Activated naive CD8-positive, alpha-beta T cell treated with anti-CD3 and anti-CD28 coated beads, Interleukin-2, amount 10 ng/mL, durations not matched to agents 7 days and 5 days (primary cell): ENCODE results near the gene FAT2. TPM values are rescaled to one million over a fixed set of nuclear protein-coding genes. Genes with fewer than 3 reads are reported as not detected.

Experiments
- ATAC-seq: fragments of 150-1000 bp; cut with Tn5 transposase; one replicate; pipeline ENCODE4 v1.10.0; 2021; ENCODE audit warnings: low read depth, moderate library complexity
- POLR2A ChIA-PET: fragments of 350-600 bp; sonication (Branson Sonifier 250); formaldehyde crosslinking; loops from one replicate; lab custom pipeline; 2021; ENCODE audit warnings: antibody characterized with exemption; lab: Charles Lee
- DNase-seq: peaks from one replicate; pipeline ENCODE4 v3.0.0; 2021
- H3K27ac Mint-ChIP-seq: one replicate; pipeline ENCODE4 v1.8.0; 2022; ENCODE audit warnings: mild to moderate bottlenecking, mixed read lengths
- H3K27me3 Mint-ChIP-seq: one replicate; pipeline ENCODE4 v1.8.0; 2022; ENCODE audit warnings: mild to moderate bottlenecking, moderate library complexity, mixed read lengths
- H3K36me3 Mint-ChIP-seq: one replicate; pipeline ENCODE4 v1.8.0; 2021; ENCODE audit warnings: mild to moderate bottlenecking, mixed read lengths
- H3K4me1 Mint-ChIP-seq: one replicate; pipeline ENCODE4 v1.8.0; 2021; ENCODE audit warnings: mixed read lengths
- H3K4me3 Mint-ChIP-seq: one replicate; pipeline ENCODE4 v1.8.0; 2022; ENCODE audit warnings: mild to moderate bottlenecking, moderate library complexity, mixed read lengths
- H3K9me3 Mint-ChIP-seq: one replicate; pipeline ENCODE4 v1.8.0; 2021; ENCODE audit warnings: mixed read lengths
- total RNA-seq, 2 experiments: library from RNA; stranded (reverse); gene quantifications; one replicate each; pipeline ENCODE4 v1.2.3, GENCODE V29; 2021

Gene FAT2
- total RNA-seq, 2 experiments from 2014 or later = not detected

- ATAC-seq (no peak), DNase-seq (no peak)
- Mint-ChIP-seq H3K9me3 (no peaks in the 10 kb centered on the region), H3K4me1 (no peaks in the 10 kb centered on the region), H3K27me3 (peaks cover 2% of the 10 kb centered on the region), H3K4me3 (no peak overlapping the region), H3K27ac (no peak overlapping the region), H3K36me3 (no peaks in the 10 kb centered on the region)
- POLR2A ChIA-PET = no interaction called here
These were observed 39.1 kb downstream of the FAT2 start for GRCh38 chr5:151551985-151552384.

DNA sequence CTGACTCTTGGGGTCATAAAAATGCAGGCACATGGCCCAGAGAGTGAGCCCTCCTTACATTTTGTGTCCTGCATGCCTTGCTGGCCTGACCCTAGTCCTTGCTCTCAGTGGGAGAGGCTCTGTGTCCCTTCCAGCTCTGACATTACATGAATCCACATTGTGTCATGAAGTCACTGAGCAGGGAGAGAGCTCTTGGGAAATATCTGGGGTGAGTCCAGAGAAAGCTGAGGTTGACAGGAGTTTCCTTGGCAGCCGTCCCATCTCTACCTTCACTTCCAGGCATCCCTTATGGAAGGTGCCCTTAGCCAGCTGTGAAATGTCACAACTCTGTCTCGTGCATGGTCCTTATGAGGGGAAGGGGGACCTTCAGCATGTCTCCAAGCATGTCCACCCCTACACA lies 41.0 kb downstream of the FAT2 start:
- Mint-ChIP-seq H3K36me3 (no peaks in the 10 kb centered on the region), H3K27ac (no peak overlapping the region), H3K27me3 (peaks cover 2% of the 10 kb centered on the region), H3K9me3 (no peaks in the 10 kb centered on the region), H3K4me1 (no peaks in the 10 kb centered on the region), H3K4me3 (no peak overlapping the region)
- ATAC-seq (no peak), DNase-seq (no peak)
- POLR2A ChIA-PET = no interaction called here

DNA sequence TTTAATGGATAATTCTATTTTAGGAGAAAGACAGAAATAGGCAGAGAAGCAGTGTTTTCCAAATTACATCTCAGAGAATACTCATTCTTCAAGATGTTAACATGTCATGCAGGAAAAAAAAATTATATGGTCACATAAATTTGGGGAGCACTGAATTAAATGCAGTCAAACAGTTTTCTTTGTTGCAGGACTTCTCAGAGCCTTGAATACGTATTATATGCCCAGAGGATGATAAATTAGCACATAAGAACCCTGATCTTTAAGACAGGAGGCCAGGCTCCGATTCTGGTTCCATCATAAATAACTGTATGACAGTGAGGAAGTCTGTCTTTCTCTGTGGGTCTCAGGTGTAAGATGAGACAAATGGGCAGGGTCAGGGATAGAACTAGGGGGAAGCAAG lies 41.4 kb downstream of the FAT2 start:
- no peak overlapping the region for H3K27ac Mint-ChIP-seq
- peaks cover 2% of the 10 kb centered on the region for H3K27me3 Mint-ChIP-seq
- ATAC-seq (no peak), DNase-seq (no peak)
- H3K9me3 Mint-ChIP-seq = peaks cover 2% of the 10 kb centered on the region
- H3K4me1 Mint-ChIP-seq = no peaks in the 10 kb centered on the region
- H3K36me3 Mint-ChIP-seq = no peaks in the 10 kb centered on the region
- POLR2A ChIA-PET = no interaction called here
- no peak overlapping the region for H3K4me3 Mint-ChIP-seq

DNA sequence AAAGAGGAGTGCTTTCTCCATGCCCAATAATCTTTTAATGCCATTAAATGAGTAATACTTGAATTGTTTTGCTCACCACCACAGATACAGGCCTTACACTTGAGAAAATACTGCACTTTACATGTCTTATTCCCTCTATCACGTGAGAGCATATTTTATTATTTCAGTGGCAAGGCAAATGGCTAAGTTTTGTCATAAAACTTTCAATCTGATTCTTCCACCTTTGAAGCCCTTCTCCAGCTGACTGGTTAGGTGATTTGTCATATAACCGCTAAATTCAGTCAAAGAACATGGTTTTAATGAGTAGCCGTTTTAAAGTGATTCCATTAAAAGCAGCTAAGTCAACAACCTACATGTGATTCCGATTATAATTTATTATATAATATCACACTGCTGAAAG lies 43.8 kb downstream of the FAT2 start:
- DNase-seq (no peak), ATAC-seq (no peak)
- Mint-ChIP-seq H3K9me3 (peaks cover 2% of the 10 kb centered on the region), H3K4me3 (no peak overlapping the region), H3K4me1 (no peaks in the 10 kb centered on the region), H3K27me3 (peaks cover 2% of the 10 kb centered on the region), H3K27ac (no peak overlapping the region), H3K36me3 (no peaks in the 10 kb centered on the region)
- POLR2A ChIA-PET = no interaction called here

- ATAC-seq = no peak
- no peak overlapping the region for H3K27ac Mint-ChIP-seq
- POLR2A ChIA-PET = no interaction called here
- DNase-seq = no peak
- H3K9me3 Mint-ChIP-seq = peaks cover 2% of the 10 kb centered on the region
- peaks cover 2% of the 10 kb centered on the region for H3K27me3 Mint-ChIP-seq
- no peak overlapping the region for H3K4me3 Mint-ChIP-seq
- H3K36me3 Mint-ChIP-seq = no peaks in the 10 kb centered on the region
- no peaks in the 10 kb centered on the region for H3K4me1 Mint-ChIP-seq
These were observed 49.6 kb downstream of the FAT2 start for GRCh38 chr5:151541571-151541970.

Other genes starting within 250 kb of the FAT2 start
- not detected for gene SLC36A2, start 243.8 kb downstream of the FAT2 start, total RNA-seq
- 1 to 10 TPM; 5.8 to 6.0 TPM for gene SLC36A1, start 143.7 kb downstream of the FAT2 start, total RNA-seq
- under 1 TPM; 0.39 to 0.96 TPM for gene SPARC, start 95.6 kb upstream of the FAT2 start, total RNA-seq
- 10 to 100 TPM; 42.7 to 48.1 TPM for gene ATOX1, start 167.3 kb upstream of the FAT2 start, total RNA-seq
- 100 to 1,000 TPM; 164 to 178 TPM for gene G3BP1, start 180.6 kb upstream of the FAT2 start, total RNA-seq